Skeletal muscle satellite cell (primary cell): ENCODE data around the gene SLC4A3. TPM values are rescaled to one million over a fixed set of nuclear protein-coding genes. Genes with fewer than 3 reads are reported as not detected.
A peak's percentile ranks its signal among the peaks of the same experiment; 100 is the strongest.

Source experiments
- H3K27me3 ChIP-seq: 2 replicates; pipeline ENCODE4 v1.7.0; 2013; ENCODE audit warnings: low read length; ENCODE audit not compliant: control insufficient read depth, insufficient read depth
- H3K36me3 ChIP-seq: 2 replicates; pipeline ENCODE4 v1.7.0; 2013; ENCODE audit warnings: mild to moderate bottlenecking, control low read depth, low read length; ENCODE audit not compliant: insufficient read depth
- H3K4me1 ChIP-seq: 2 replicates; pipeline ENCODE4 v1.7.0; 2013; ENCODE audit warnings: low read length; ENCODE audit not compliant: control insufficient read depth, insufficient read depth
- H3K4me2 ChIP-seq: 2 replicates; pipeline ENCODE4 v1.7.0; 2013; ENCODE audit warnings: mild to moderate bottlenecking, low read length
- H3K4me3 ChIP-seq: 2 replicates; pipeline ENCODE4 v1.7.0; 2013; ENCODE audit warnings: low read length
- H3K9ac ChIP-seq: 2 replicates; pipeline ENCODE4 v1.7.0; 2013; ENCODE audit warnings: mild to moderate bottlenecking, low read depth, low read length, moderate library complexity
- H3K9me3 ChIP-seq: replicated peaks from 2 replicates; pipeline ENCODE4 v1.7.0; 2013; ENCODE audit warnings: mild to moderate bottlenecking, control low read depth, low read length
- small RNA-seq: library from RNA; depleted of rRNA; stranded (forward); fragments of <200 nt; gene quantifications from one replicate; pipeline ENCODE3, GENCODE V24; 2012

SLC4A3 gene

DNA sequence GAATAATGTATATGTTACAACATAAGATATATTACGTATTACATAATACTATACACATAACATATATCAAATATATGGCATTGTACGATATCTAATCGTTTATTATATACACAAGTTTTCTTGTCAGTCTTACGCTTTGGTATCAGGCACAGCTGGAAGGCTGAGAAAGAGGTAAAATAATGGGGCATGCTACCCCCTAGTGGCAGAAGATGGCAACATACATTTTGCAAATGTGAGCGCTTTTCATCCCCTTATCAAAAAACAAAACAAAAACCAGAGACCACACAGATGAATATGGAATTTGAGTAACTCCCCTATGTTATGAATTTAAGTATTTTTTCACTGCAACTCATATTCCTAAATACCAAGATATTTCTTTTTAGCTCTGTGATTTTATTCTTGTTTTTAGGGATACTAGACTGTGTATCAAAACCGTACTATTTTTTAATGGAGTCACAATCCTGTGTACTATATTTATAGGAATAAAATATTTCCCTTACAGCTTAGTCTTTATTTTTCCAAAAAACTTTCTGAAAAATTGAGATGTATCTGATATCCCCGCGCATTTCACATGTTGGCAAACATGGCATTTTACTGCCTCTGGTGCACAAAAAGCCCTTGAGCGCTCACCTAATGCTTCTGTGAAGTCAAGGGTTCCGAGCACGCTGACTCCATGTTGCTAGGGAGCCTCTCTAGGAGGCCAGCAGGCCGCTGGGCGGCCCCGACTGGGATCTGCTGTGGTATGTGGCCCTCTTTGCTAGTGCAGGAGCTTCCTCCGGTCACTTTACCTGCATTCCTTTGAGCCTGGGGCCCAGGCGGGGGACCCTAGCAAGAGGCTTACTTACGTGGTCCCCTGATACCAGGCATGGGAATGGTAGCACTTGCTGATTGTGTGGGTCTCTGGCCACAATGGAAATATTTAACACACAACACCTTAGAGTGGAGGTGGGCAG lies 62.5 kb downstream of the SLC4A3 start:
- peak overlapping the region; percentile 72 for H3K9ac ChIP-seq
- no peaks in the 10 kb centered on the region for H3K9me3 ChIP-seq
- no peak overlapping the region for H3K4me3 ChIP-seq
- H3K27me3 ChIP-seq: peaks cover 7% of the 10 kb centered on the region
- H3K36me3 ChIP-seq: no peaks in the 10 kb centered on the region
- H3K4me1 ChIP-seq: peaks cover 42% of the 10 kb centered on the region
- peak overlapping the region; percentile 76 for H3K4me2 ChIP-seq

DNA sequence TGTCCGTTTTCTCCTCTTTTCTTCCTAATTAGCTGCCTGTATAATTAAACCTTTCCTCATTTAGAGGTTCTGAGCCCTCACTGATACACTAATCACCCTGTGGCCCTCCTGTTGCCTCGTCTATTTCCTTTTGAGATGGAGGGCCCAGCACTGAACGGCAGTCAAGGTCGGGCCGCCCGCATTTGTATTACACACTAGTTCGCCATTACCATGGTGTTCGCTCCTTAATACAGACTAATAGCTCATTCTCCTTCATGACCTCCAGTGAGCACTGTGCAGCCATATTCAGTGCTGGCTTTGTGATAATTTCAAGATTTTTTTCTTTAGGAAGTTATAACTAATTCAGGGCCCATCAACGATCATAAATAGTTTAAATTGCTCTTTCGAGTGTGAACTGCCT lies 64.1 kb downstream of the SLC4A3 start:
- peaks cover 33% of the 10 kb centered on the region for H3K4me1 ChIP-seq
- no peaks in the 10 kb centered on the region for H3K9me3 ChIP-seq
- no peak overlapping the region for H3K9ac ChIP-seq
- H3K36me3 ChIP-seq: no peaks in the 10 kb centered on the region
- H3K4me3 ChIP-seq: no peak overlapping the region
- H3K27me3 ChIP-seq: peaks cover 23% of the 10 kb centered on the region
- H3K4me2 ChIP-seq: no peak overlapping the region

Small RNA genes lying within 50 kb of the gene (small RNA-seq; reads per million reads assigned to genes)
- gene RN7SKP213: not detected
